ENCODE data around the gene DYRK1B. TPM values are rescaled to one million over a fixed set of nuclear protein-coding genes. Genes with fewer than 3 reads are reported as not detected.

DYRK1B gene
- polyA plus RNA-seq, 1 donor from 2014 or later, result 11.3 TPM

- H3K27me3 ChIP-seq (ENCODE audit: insufficient read depth, low read depth, low read length), result no peaks in the 10 kb centered on the region
- peaks cover 10% of the 10 kb centered on the region for H3K36me3 ChIP-seq (ENCODE audit: insufficient read depth, low read length)
- TF ChIP-seq SMC3 (conservative IDR thresholded peaks at IDR 0.05; ENCODE audit: poor library complexity) (no peak), TAF1 (IDR thresholded peaks at IDR 0.05; ENCODE audit: low read depth) (no peak), CTCF (IDR thresholded peaks at IDR 0.05; ENCODE audit: poor library complexity, severe bottlenecking) (no peak), EP300 (conservative IDR thresholded peaks at IDR 0.05; ENCODE audit: poor library complexity, severe bottlenecking) (no peak), POLR2AphosphoS5 (IDR thresholded peaks at IDR 0.05) (no peak), REST (IDR thresholded peaks at IDR 0.05; ENCODE audit: borderline replicate concordance) (no peak), MXI1 (conservative IDR thresholded peaks at IDR 0.05; ENCODE audit: poor library complexity, severe bottlenecking) (no peak), EZH2 (IDR thresholded peaks at IDR 0.05; ENCODE audit: borderline replicate concordance, insufficient read depth, low read length, poor library complexity, severe bottlenecking) (no peak), RAD21 (conservative IDR thresholded peaks at IDR 0.05) (no peak)
These were observed 6.7 kb downstream of the DYRK1B start for GRCh38 chr19:39827216-39827615.

GRCh38 chr19:39826311-39826945 is 7.5 kb downstream of the DYRK1B start:
- H3K79me2 ChIP-seq (replicated peaks; ENCODE audit: insufficient read depth, low read length), result peaks cover 7% of the 10 kb centered on the region
- H3K9ac ChIP-seq (ENCODE audit: low read length), result no peak overlapping the region
- H3K27ac ChIP-seq (ENCODE audit: low read length), result no peak overlapping the region
- H3K27me3 ChIP-seq (ENCODE audit: insufficient read depth, low read depth, low read length), result no peaks in the 10 kb centered on the region
- H3K9me3 ChIP-seq (ENCODE audit: low read length), result no peaks in the 10 kb centered on the region
- H3K4me3 ChIP-seq (ENCODE audit: low read length), result no peak overlapping the region
- no peak overlapping the region for H2AFZ ChIP-seq (ENCODE audit: low read depth, low read length)
- no peaks in the 10 kb centered on the region for H4K20me1 ChIP-seq (ENCODE audit: insufficient read depth)
- H3K36me3 ChIP-seq (ENCODE audit: insufficient read depth, low read length), result peaks cover 6% of the 10 kb centered on the region
- peaks cover 2% of the 10 kb centered on the region for H3F3A ChIP-seq (ENCODE audit: insufficient read depth, low read length, poor library complexity, severe bottlenecking)
- no peaks in the 10 kb centered on the region for H3K9me2 ChIP-seq (ENCODE audit: insufficient read depth, low read length)
- TF ChIP-seq CTCF (IDR thresholded peaks at IDR 0.05; ENCODE audit: poor library complexity, severe bottlenecking) (no peak), MXI1 (conservative IDR thresholded peaks at IDR 0.05; ENCODE audit: poor library complexity, severe bottlenecking) (no peak), SMC3 (conservative IDR thresholded peaks at IDR 0.05; ENCODE audit: poor library complexity) (no peak), POLR2AphosphoS5 (IDR thresholded peaks at IDR 0.05) (no peak), EP300 (conservative IDR thresholded peaks at IDR 0.05; ENCODE audit: poor library complexity, severe bottlenecking) (no peak), TAF1 (IDR thresholded peaks at IDR 0.05; ENCODE audit: low read depth) (no peak), RAD21 (conservative IDR thresholded peaks at IDR 0.05) (no peak), EZH2 (IDR thresholded peaks at IDR 0.05; ENCODE audit: borderline replicate concordance, insufficient read depth, low read length, poor library complexity, severe bottlenecking) (no peak), REST (IDR thresholded peaks at IDR 0.05; ENCODE audit: borderline replicate concordance) (no peak)
- no peak overlapping the region for H3K4me2 ChIP-seq (ENCODE audit: low read length)

More at GRCh38 chr19:39827216-39827615, 6.7 kb downstream of the DYRK1B start:
- no peak overlapping the region for H3K4me2 ChIP-seq (ENCODE audit: low read length)
- peaks cover 2% of the 10 kb centered on the region for H3F3A ChIP-seq (ENCODE audit: insufficient read depth, low read length, poor library complexity, severe bottlenecking)
- no peak overlapping the region for H3K27ac ChIP-seq (ENCODE audit: low read length)
- no peaks in the 10 kb centered on the region for H4K20me1 ChIP-seq (ENCODE audit: insufficient read depth)
- no peaks in the 10 kb centered on the region for H3K9me3 ChIP-seq (ENCODE audit: low read length)
- H3K4me3 ChIP-seq (ENCODE audit: low read length), result no peak overlapping the region
- H3K9me2 ChIP-seq (ENCODE audit: insufficient read depth, low read length), result no peaks in the 10 kb centered on the region
- H3K79me2 ChIP-seq (replicated peaks; ENCODE audit: insufficient read depth, low read length), result peaks cover 15% of the 10 kb centered on the region
- no peak overlapping the region for H2AFZ ChIP-seq (ENCODE audit: low read depth, low read length)
- no peak overlapping the region for H3K9ac ChIP-seq (ENCODE audit: low read length)
